ENCODE results near the gene TNFRSF18.

DNA sequence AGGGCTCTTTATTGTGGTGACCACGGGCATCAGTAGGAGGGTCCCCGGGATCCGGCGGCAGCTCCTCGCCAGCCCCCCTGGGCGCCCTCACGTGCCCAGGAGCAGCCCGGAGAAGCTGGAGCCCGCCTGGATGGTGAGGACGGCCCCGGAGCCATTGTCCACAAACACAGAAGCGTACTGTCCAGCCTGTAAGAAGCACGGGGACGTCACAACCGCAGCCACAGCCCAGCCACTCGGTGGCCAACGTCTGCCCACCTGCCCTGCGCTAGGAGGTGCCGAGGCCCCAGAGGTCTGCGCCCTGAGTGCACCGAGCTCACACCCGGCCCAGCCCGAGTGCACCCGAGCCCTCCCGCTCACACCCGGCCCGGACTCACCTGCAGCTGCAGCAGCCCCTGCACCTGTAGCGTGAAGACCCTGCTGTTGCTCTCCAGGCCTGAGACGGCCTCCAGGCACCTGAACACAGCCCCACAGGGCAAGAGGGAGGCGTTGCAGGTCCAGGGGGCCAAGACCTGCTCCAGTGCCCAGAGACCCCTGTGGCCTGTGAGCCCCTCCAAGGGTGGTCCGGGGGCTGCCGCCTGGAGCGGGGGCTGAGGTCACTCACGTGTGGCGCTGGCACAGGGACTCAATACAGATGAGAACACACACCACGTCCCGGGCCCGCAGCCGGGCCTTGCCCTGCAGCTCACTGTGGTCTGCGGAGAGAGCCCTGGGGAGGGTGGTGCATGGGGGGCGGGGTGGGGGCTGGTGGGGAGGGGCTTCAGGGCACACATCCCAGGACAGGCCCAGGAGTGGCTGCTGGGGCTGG lies 36.3 kb upstream of the TNFRSF18 start:
- TF ChIP-seq TCF12 (IDR thresholded peaks at IDR 0.05; ENCODE audit: low read depth, low read length) = no peak
- TF ChIP-seq NFYB (IDR thresholded peaks at IDR 0.05; ENCODE audit: insufficient read depth, low read depth, low read length) = no peak
- TF ChIP-seq POLR2AphosphoS5 (IDR thresholded peaks at IDR 0.05; ENCODE audit: low read length) = no peak
- no peak for TF ChIP-seq POLR2A (IDR thresholded peaks at IDR 0.05; ENCODE audit: low read depth, low read length)
- no peak for TF ChIP-seq BCL11A (IDR thresholded peaks at IDR 0.05; ENCODE audit: low read depth, low read length)
- TF ChIP-seq, protein P1, sequence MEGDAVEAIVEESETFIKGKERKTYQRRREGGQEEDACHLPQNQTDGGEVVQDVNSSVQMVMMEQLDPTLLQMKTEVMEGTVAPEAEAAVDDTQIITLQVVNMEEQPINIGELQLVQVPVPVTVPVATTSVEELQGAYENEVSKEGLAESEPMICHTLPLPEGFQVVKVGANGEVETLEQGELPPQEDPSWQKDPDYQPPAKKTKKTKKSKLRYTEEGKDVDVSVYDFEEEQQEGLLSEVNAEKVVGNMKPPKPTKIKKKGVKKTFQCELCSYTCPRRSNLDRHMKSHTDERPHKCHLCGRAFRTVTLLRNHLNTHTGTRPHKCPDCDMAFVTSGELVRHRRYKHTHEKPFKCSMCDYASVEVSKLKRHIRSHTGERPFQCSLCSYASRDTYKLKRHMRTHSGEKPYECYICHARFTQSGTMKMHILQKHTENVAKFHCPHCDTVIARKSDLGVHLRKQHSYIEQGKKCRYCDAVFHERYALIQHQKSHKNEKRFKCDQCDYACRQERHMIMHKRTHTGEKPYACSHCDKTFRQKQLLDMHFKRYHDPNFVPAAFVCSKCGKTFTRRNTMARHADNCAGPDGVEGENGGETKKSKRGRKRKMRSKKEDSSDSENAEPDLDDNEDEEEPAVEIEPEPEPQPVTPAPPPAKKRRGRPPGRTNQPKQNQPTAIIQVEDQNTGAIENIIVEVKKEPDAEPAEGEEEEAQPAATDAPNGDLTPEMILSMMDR (IDR thresholded peaks at IDR 0.05 in 2 of 3, conservative IDR thresholded peaks at IDR 0.05 in 1 of 3; ENCODE audit: control insufficient read depth in 2 of 3, extremely low read depth in 1 of 3, insufficient read depth in 1 of 3, low read depth in 3 of 3, low read length in 3 of 3) = no peak
- no peak for TF ChIP-seq ASH2L (IDR thresholded peaks at IDR 0.05; ENCODE audit: borderline replicate concordance, low read depth)
- TF ChIP-seq JUND (IDR thresholded peaks at IDR 0.05; ENCODE audit: low read depth, low read length) = no peak
- TF ChIP-seq ZZZ3 (IDR thresholded peaks at IDR 0.05; ENCODE audit: control insufficient read depth, insufficient read length, low read depth) = no peak
